Neural progenitor cell (in vitro differentiated cells): ENCODE measurements around the gene B3GNT4. TPM values are rescaled to one million over a fixed set of nuclear protein-coding genes. Genes with fewer than 3 reads are reported as not detected.
A peak's percentile ranks its signal among the peaks of the same experiment; 100 is the strongest.

Source experiments
- DNase-seq: peaks from one replicate; pipeline ENCODE4 v3.0.0-alpha.2; 2016; ENCODE audit warnings: low spot score
- H2AFZ ChIP-seq: fragments of 200-600 bp; sonication (generic); replicated peaks from 2 replicates; pipeline ENCODE4 v1.6.1; 2016; ENCODE audit warnings: antibody characterized with exemption
- H3F3A ChIP-seq: fragments of 200-600 bp; sonication (generic); 2 replicates; pipeline ENCODE4 v1.6.1; 2016; ENCODE audit warnings: antibody characterized with exemption, low read depth
- H3K27ac ChIP-seq: fragments of 200-600 bp; sonication (generic); 2 replicates; pipeline ENCODE4 v1.5.1; 2016; ENCODE audit warnings: mild to moderate bottlenecking
- H3K27me3 ChIP-seq: fragments of 200-600 bp; sonication (generic); 2 replicates; pipeline ENCODE4 v1.6.1; 2016; ENCODE audit warnings: mild to moderate bottlenecking, moderate library complexity
- H3K36me3 ChIP-seq: fragments of 200-600 bp; sonication (generic); 2 replicates; pipeline ENCODE4 v1.5.1; 2016
- H3K4me1 ChIP-seq: fragments of 200-600 bp; sonication (generic); 2 replicates; pipeline ENCODE4 v1.6.1; 2016; ENCODE audit warnings: mixed run types
- H3K4me2 ChIP-seq: fragments of 200-600 bp; sonication (generic); 2 replicates; pipeline ENCODE4 v1.6.1; 2016
- H3K4me3 ChIP-seq: fragments of 200-600 bp; sonication (generic); 2 replicates; pipeline ENCODE4 v1.5.1; 2016
- H3K79me2 ChIP-seq: fragments of 200-600 bp; sonication (generic); 2 replicates; pipeline ENCODE4 v1.6.1; 2016; ENCODE audit warnings: low read depth
- H3K9ac ChIP-seq: fragments of 200-600 bp; sonication (generic); 2 replicates; pipeline ENCODE4 v1.6.1; 2016
- H3K9me3 ChIP-seq: fragments of 200-600 bp; sonication (generic); 2 replicates; pipeline ENCODE4 v1.5.1; 2016; ENCODE audit warnings: low read depth
- H4K20me1 ChIP-seq: fragments of 200-600 bp; sonication (generic); 2 replicates; pipeline ENCODE4 v1.6.1; 2016; ENCODE audit warnings: low read depth
- H3K27ac Mint-ChIP-seq: 3 replicates; pipeline ENCODE4 v1.8.0; 2021; ENCODE audit warnings: mixed read lengths
- H3K27me3 Mint-ChIP-seq: 2 replicates; pipeline ENCODE4 v1.8.0; 2022; ENCODE audit warnings: low read depth, mild to moderate bottlenecking, inconsistent platforms, moderate library complexity, mixed read lengths; ENCODE audit not compliant: insufficient read depth
- H3K36me3 Mint-ChIP-seq: 3 replicates; pipeline ENCODE4 v1.8.0; 2021; ENCODE audit warnings: mixed read lengths
- H3K4me1 Mint-ChIP-seq: 3 replicates; pipeline ENCODE4 v1.8.0; 2021; ENCODE audit warnings: mixed read lengths
- H3K4me3 Mint-ChIP-seq: 3 replicates; pipeline ENCODE4 v1.8.0; 2021; ENCODE audit warnings: mild to moderate bottlenecking, moderate library complexity, mixed read lengths
- H3K9me3 Mint-ChIP-seq: 3 replicates; pipeline ENCODE4 v1.8.0; 2020; ENCODE audit warnings: mixed read lengths
- EZH2 ChIP-seq: fragments of 200-600 bp; sonication (generic); IDR thresholded peaks from 2 replicates; pipeline ENCODE4 v1.6.1; 2017; ENCODE audit warnings: antibody characterized with exemption, mild to moderate bottlenecking, moderate library complexity
- EZH2phosphoT487 ChIP-seq: fragments of 200-600 bp; sonication (generic); IDR thresholded peaks from 2 replicates; pipeline ENCODE4 v1.6.1; 2017; ENCODE audit warnings: antibody characterized with exemption
- total RNA-seq: library from RNA; depleted of rRNA; stranded (reverse); fragments of >200 nt; gene quantifications from 2 replicates; pipeline ENCODE4 v1.2.3, GENCODE V29; 2015; ENCODE audit warnings: low replicate concordance
- TF ChIP-seq, protein P1 (sequence below): fragments of 200-600 bp; sonication (generic); IDR thresholded peaks from 2 replicates; pipeline ENCODE4 v1.5.1; 2017; ENCODE audit warnings: antibody characterized with exemption, mild to moderate bottlenecking

B3GNT4 gene
- total RNA-seq, 1 donor from 2014 or later: 0.30 TPM

DNA sequence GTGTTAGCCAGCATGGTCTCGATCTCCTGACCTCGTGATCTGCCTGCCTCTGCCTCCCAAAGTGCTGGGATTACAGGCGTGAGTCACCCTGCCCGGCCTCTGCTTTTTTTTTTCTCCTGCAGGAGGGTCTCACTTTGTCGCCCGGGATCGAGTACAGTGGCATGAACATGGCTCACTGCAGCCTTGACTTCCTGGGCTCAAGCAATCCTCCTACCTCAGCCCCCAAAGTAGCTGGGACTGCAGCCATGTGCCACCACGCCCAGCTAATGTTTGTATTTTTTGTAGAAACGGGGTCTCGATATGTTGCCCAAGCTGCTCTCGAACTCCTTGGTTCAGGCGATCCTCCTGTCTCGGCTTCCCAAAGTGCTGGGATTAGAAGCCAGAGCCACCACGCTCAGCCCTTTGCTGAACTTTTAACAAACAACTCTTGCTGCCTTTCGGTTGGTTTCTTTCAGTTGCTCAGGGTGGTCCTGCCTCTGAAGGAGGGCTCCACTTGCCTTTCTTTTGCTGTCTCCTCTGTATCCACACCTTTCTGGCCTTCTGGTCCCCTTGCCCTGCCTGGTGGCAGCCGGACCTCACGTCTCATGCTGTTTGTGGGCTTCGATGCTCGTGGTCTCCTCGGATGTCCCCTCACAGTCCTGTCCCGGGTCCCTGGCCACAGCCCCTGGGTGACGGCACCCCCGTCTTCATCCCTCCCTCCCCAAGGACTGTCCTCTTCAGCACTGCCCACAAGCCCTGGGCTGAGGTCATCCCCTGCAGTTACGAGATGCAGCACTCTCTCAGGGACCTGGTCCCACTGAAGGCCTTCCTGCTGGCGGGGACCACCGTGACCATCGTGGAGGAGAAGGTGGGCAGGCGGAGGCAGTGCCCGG lies 3.8 kb upstream of the B3GNT4 start:
- Histone ChIP-seq H3K79me2 (no peaks in the 10 kb centered on the region), H3K4me1 (peaks cover 3% of the 10 kb centered on the region), H3K4me3 (no peak overlapping the region), H3K27me3 (peaks cover 35% of the 10 kb centered on the region), H3K27ac (no peak overlapping the region), H3K9me3 (no peaks in the 10 kb centered on the region), H3K36me3 (no peaks in the 10 kb centered on the region), H4K20me1 (peaks cover 4% of the 10 kb centered on the region), H2AFZ (no peak overlapping the region), H3K4me2 (no peak overlapping the region), H3F3A (peaks cover 8% of the 10 kb centered on the region), H3K9ac (no peak overlapping the region)
- no peak for DNase-seq
- Mint-ChIP-seq H3K36me3 (no peaks in the 10 kb centered on the region), H3K4me1 (peaks cover 7% of the 10 kb centered on the region), H3K27me3 (peaks cover 28% of the 10 kb centered on the region), H3K4me3 (no peak overlapping the region), H3K9me3 (peaks cover 8% of the 10 kb centered on the region), H3K27ac (no peak overlapping the region)
- TF ChIP-seq EZH2phosphoT487 (no peak), EZH2 (no peak)
- TF ChIP-seq, protein P1, sequence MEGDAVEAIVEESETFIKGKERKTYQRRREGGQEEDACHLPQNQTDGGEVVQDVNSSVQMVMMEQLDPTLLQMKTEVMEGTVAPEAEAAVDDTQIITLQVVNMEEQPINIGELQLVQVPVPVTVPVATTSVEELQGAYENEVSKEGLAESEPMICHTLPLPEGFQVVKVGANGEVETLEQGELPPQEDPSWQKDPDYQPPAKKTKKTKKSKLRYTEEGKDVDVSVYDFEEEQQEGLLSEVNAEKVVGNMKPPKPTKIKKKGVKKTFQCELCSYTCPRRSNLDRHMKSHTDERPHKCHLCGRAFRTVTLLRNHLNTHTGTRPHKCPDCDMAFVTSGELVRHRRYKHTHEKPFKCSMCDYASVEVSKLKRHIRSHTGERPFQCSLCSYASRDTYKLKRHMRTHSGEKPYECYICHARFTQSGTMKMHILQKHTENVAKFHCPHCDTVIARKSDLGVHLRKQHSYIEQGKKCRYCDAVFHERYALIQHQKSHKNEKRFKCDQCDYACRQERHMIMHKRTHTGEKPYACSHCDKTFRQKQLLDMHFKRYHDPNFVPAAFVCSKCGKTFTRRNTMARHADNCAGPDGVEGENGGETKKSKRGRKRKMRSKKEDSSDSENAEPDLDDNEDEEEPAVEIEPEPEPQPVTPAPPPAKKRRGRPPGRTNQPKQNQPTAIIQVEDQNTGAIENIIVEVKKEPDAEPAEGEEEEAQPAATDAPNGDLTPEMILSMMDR: no peak

GRCh38 chr12:122200541-122201175 lies 2.9 kb upstream of the B3GNT4 start:
- H3K4me3 Mint-ChIP-seq: no peak overlapping the region
- peaks cover 37% of the 10 kb centered on the region for H3K27me3 Mint-ChIP-seq
- peaks cover 2% of the 10 kb centered on the region for H3K9me3 Mint-ChIP-seq
- peaks cover 44% of the 10 kb centered on the region for H3K27me3 ChIP-seq
- no peak overlapping the region for H3K27ac ChIP-seq
- peaks cover 3% of the 10 kb centered on the region for H3K4me1 ChIP-seq
- no peak overlapping the region for H3K27ac Mint-ChIP-seq
- no peak overlapping the region for H2AFZ ChIP-seq
- no peaks in the 10 kb centered on the region for H3K79me2 ChIP-seq
- H3K9me3 ChIP-seq: no peaks in the 10 kb centered on the region
- H3K9ac ChIP-seq: no peak overlapping the region
- H3K36me3 ChIP-seq: no peaks in the 10 kb centered on the region
- no peak overlapping the region for H3K4me2 ChIP-seq
- H3K36me3 Mint-ChIP-seq: no peaks in the 10 kb centered on the region
- peaks cover 13% of the 10 kb centered on the region for H3K4me1 Mint-ChIP-seq
- H4K20me1 ChIP-seq: peaks cover 13% of the 10 kb centered on the region
- peak; percentile 49 for DNase-seq
- H3F3A ChIP-seq: peaks cover 18% of the 10 kb centered on the region
- TF ChIP-seq EZH2: no peak
- TF ChIP-seq, protein P1: peak; percentile 32
- H3K4me3 ChIP-seq: no peak overlapping the region

GRCh38 chr12:122201381-122201780 lies 2.1 kb upstream of the B3GNT4 start:
- H2AFZ ChIP-seq: no peak overlapping the region
- H3K9ac ChIP-seq: no peak overlapping the region
- no peak for TF ChIP-seq EZH2phosphoT487
- TF ChIP-seq, protein P1: no peak
- no peak for TF ChIP-seq EZH2
- no peaks in the 10 kb centered on the region for H3K36me3 ChIP-seq
- H3K4me1 ChIP-seq: peaks cover 3% of the 10 kb centered on the region
- no peaks in the 10 kb centered on the region for H3K79me2 ChIP-seq
- H3F3A ChIP-seq: peaks cover 23% of the 10 kb centered on the region
- Mint-ChIP-seq H3K4me3 (peak overlapping the region; percentile 58), H3K36me3 (no peaks in the 10 kb centered on the region), H3K27me3 (peaks cover 39% of the 10 kb centered on the region), H3K4me1 (peaks cover 13% of the 10 kb centered on the region), H3K27ac (no peak overlapping the region), H3K9me3 (no peaks in the 10 kb centered on the region)
- no peaks in the 10 kb centered on the region for H3K9me3 ChIP-seq
- no peak overlapping the region for H3K4me2 ChIP-seq
- H3K4me3 ChIP-seq: no peak overlapping the region
- no peak overlapping the region for H3K27ac ChIP-seq
- no peak for DNase-seq
- H3K27me3 ChIP-seq: peaks cover 51% of the 10 kb centered on the region
- H4K20me1 ChIP-seq: peaks cover 20% of the 10 kb centered on the region
